ENCODE results near the gene RASAL1.

GRCh38 chr12:113064395-113065125, 71.0 kb downstream of the RASAL1 start:
- TF ChIP-seq CTCF (IDR thresholded peaks at IDR 0.05) (no peak), EZH2 (IDR thresholded peaks at IDR 0.05) (no peak), EZH2phosphoT487 (IDR thresholded peaks at IDR 0.05) (no peak)
